ENCODE data around the gene SPNS3. TPM values are rescaled to one million over a fixed set of nuclear protein-coding genes. Genes with fewer than 3 reads are reported as not detected.

Gene SPNS3
- total RNA-seq, 1 experiment from 2014 or later: not detected

DNA sequence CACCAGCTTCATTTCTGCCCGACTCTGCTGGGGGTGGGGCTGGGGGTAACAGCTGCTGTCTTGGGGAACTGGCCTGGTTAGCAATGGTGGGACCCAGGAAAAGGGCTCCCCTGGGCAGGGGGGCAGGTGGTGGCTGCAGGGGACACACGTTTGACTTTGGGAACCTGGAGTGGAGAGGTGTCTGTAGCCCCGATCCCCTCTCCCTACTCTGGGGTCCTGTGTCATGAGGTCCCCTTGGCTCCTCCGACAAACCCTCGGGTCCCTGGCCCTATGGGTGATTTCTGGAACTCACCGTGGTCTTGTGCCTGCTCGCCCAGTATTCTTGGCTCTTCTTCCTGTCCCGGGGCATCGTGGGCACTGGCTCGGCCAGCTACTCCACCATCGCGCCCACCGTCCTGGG is 12.0 kb downstream of the SPNS3 start:
- Histone ChIP-seq H3K4me3 (ENCODE audit: low read depth, low read length) (no peak overlapping the region), H3K9me3 (no peaks in the 10 kb centered on the region), H3K27me3 (replicated peaks; ENCODE audit: control insufficient read depth, insufficient read depth, low read length) (no peaks in the 10 kb centered on the region), H3K4me1 (no peaks in the 10 kb centered on the region), H3K36me3 (ENCODE audit: control insufficient read depth, insufficient read depth, low read length) (no peaks in the 10 kb centered on the region)
- Mint-ChIP-seq H3K4me1 (ENCODE audit: low read depth, unreplicated experiment) (no peaks in the 10 kb centered on the region), H3K9me3 (ENCODE audit: unreplicated experiment) (no peaks in the 10 kb centered on the region), H3K4me3 (ENCODE audit: unreplicated experiment) (no peak overlapping the region), H3K27me3 (ENCODE audit: insufficient read depth, unreplicated experiment) (no peaks in the 10 kb centered on the region), H3K36me3 (ENCODE audit: insufficient read depth, unreplicated experiment) (no peaks in the 10 kb centered on the region), H3K27ac (ENCODE audit: unreplicated experiment) (no peak overlapping the region)
- CTCF ChIA-PET: no interaction called here
- intact Hi-C loops (cut with micrococcal nuclease; ENCODE audit: unreplicated experiment): no loop called here
- POLR2A ChIA-PET: no interaction called here
- DNase-seq: no peak
- no TSS peak for BruUV-seq (replicated peaks)
- TF ChIP-seq, protein P1, sequence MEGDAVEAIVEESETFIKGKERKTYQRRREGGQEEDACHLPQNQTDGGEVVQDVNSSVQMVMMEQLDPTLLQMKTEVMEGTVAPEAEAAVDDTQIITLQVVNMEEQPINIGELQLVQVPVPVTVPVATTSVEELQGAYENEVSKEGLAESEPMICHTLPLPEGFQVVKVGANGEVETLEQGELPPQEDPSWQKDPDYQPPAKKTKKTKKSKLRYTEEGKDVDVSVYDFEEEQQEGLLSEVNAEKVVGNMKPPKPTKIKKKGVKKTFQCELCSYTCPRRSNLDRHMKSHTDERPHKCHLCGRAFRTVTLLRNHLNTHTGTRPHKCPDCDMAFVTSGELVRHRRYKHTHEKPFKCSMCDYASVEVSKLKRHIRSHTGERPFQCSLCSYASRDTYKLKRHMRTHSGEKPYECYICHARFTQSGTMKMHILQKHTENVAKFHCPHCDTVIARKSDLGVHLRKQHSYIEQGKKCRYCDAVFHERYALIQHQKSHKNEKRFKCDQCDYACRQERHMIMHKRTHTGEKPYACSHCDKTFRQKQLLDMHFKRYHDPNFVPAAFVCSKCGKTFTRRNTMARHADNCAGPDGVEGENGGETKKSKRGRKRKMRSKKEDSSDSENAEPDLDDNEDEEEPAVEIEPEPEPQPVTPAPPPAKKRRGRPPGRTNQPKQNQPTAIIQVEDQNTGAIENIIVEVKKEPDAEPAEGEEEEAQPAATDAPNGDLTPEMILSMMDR (IDR thresholded peaks at IDR 0.05; ENCODE audit: insufficient read depth in 1 of 2, low read depth in 1 of 2, low read length in 1 of 2, severe bottlenecking in 1 of 2, unreplicated experiment in 1 of 2): no peak

DNA sequence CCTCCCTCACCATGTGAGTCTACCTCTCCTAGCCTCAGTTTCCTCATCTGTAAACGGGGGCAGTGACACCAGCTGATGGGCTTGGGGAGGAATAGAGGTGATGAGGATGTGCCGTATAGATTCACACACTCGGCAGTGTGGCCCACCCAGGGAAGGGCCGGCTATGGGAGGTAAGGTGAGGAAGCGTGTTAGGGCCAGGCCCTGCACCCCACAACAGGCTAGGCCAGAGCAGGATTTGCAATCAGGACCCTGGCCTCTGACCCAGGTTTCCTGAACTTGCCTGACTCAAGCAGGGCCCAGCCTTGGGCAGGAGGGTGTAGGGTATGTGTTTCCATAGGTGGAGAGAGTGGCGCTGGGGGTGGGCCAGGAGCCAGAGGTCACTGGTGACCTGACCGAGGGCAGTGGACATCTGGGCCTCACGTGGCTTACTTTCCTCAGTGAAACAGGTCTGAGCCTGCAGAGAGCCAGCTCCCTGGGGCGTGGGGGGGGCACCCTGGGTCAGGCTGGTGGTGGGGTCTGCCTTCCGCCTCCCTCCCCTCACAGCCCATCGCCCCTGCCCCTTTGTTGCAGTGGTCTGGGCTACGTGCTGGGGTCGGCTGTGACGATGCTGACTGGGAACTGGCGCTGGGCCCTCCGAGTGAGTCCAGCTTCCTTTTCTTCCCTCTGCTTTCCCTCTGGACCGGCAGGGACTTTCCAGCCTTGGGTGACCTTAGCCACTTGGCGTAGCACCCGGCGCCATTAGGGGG is 12.8 kb downstream of the SPNS3 start:
- H3K36me3 Mint-ChIP-seq (ENCODE audit: insufficient read depth, unreplicated experiment): no peaks in the 10 kb centered on the region
- H3K36me3 ChIP-seq (ENCODE audit: control insufficient read depth, insufficient read depth, low read length): no peaks in the 10 kb centered on the region
- H3K27me3 Mint-ChIP-seq (ENCODE audit: insufficient read depth, unreplicated experiment): no peaks in the 10 kb centered on the region
- H3K9me3 ChIP-seq: no peaks in the 10 kb centered on the region
- H3K9me3 Mint-ChIP-seq (ENCODE audit: unreplicated experiment): no peaks in the 10 kb centered on the region
- no TSS peak for BruUV-seq (replicated peaks)
- H3K4me3 Mint-ChIP-seq (ENCODE audit: unreplicated experiment): no peak overlapping the region
- H3K4me1 Mint-ChIP-seq (ENCODE audit: low read depth, unreplicated experiment): no peaks in the 10 kb centered on the region
- H3K4me1 ChIP-seq: no peaks in the 10 kb centered on the region
- no peaks in the 10 kb centered on the region for H3K27me3 ChIP-seq (replicated peaks; ENCODE audit: control insufficient read depth, insufficient read depth, low read length)
- no peak overlapping the region for H3K4me3 ChIP-seq (ENCODE audit: low read depth, low read length)
- DNase-seq: no peak
- intact Hi-C loops (cut with micrococcal nuclease; ENCODE audit: unreplicated experiment): no loop called here
- H3K27ac Mint-ChIP-seq (ENCODE audit: unreplicated experiment): no peak overlapping the region
- POLR2A ChIA-PET: no interaction called here
- CTCF ChIA-PET: no interaction called here
- TF ChIP-seq, protein P1 (IDR thresholded peaks at IDR 0.05; ENCODE audit: insufficient read depth in 1 of 2, low read depth in 1 of 2, low read length in 1 of 2, severe bottlenecking in 1 of 2, unreplicated experiment in 1 of 2): no peak

DNA sequence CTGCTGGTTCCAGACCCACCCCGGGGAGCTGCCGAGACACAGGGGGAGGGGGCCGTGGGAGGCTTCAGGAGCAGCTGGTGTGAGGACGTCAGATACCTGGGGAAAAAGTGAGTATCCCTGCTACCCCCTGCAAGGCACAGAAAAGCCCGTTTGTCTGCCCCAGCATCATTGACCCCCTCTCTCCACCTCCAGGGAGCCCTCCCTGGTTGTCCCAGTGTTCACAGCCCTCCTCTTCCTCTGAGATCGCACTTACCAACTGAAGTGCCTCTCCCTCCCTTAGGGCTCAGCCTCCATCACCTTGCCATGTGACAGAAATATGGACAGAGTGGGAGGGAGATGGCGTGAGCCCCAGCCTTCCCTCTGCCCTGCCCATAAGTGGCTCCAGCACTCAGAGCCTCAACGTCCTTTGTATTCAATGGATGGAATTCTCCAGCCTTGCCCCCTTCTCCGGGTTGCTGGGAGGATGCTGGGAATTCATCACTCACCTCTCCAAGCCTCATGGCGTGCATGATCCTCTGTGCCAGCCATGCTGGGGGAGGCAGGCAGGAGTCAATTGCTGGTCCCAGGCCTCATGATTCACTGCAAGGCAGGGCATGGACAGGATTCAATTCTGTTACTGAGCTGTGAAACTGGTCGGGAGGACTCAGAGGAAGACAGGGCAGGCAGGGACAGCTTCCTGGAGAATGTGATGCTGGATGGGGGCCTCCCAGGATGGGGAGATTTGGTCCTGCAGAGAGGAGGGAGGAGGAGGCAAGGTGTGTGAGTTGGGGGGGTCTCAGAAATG is 14.6 kb downstream of the SPNS3 start:
- TF ChIP-seq, protein P1 (IDR thresholded peaks at IDR 0.05; ENCODE audit: insufficient read depth in 1 of 2, low read depth in 1 of 2, low read length in 1 of 2, severe bottlenecking in 1 of 2, unreplicated experiment in 1 of 2): no peak
- no peaks in the 10 kb centered on the region for H3K9me3 ChIP-seq
- ChIA-PET POLR2A (no interaction called here), CTCF (no interaction called here)
- BruUV-seq (replicated peaks): no TSS peak
- Mint-ChIP-seq H3K4me1 (ENCODE audit: low read depth, unreplicated experiment) (no peaks in the 10 kb centered on the region), H3K27me3 (ENCODE audit: insufficient read depth, unreplicated experiment) (no peaks in the 10 kb centered on the region), H3K27ac (ENCODE audit: unreplicated experiment) (no peak overlapping the region), H3K9me3 (ENCODE audit: unreplicated experiment) (no peaks in the 10 kb centered on the region), H3K4me3 (ENCODE audit: unreplicated experiment) (no peak overlapping the region), H3K36me3 (ENCODE audit: insufficient read depth, unreplicated experiment) (no peaks in the 10 kb centered on the region)
- no peaks in the 10 kb centered on the region for H3K4me1 ChIP-seq
- DNase-seq: no peak
- H3K36me3 ChIP-seq (ENCODE audit: control insufficient read depth, insufficient read depth, low read length): no peaks in the 10 kb centered on the region
- H3K4me3 ChIP-seq (ENCODE audit: low read depth, low read length): no peak overlapping the region
- intact Hi-C loops (cut with micrococcal nuclease; ENCODE audit: unreplicated experiment): no loop called here
- no peaks in the 10 kb centered on the region for H3K27me3 ChIP-seq (replicated peaks; ENCODE audit: control insufficient read depth, insufficient read depth, low read length)

Measured in Caco-2 (cell line).